HEK293 (cell line): ENCODE measurements around the gene GPHN.

ENCODE experiments used
- CTCF ChIA-PET: fragments of 350-600 bp; formaldehyde crosslinking; extraction: SDS; loops from one replicate; lab custom pipeline; 2021; ENCODE audit warnings: antibody characterized with exemption; lab: Yijun Ruan, JAX
- POLR2A ChIA-PET: fragments of 300-600 bp; formaldehyde crosslinking; extraction: SDS; loops from one replicate; lab custom pipeline; 2020; ENCODE audit warnings: antibody characterized with exemption, inconsistent platforms; lab: Yijun Ruan, JAX
- H3K27ac ChIP-seq: fragments of 200-500 bp; sonication (Bioruptor generic); 2 replicates; pipeline ENCODE4 v1.5.1; 2014; ENCODE audit warnings: low read depth, low read length, control low read depth, inconsistent platforms; ENCODE audit errors: extremely low read depth
- H3K36me3 ChIP-seq, 2 experiments: fragments of 200-500 bp in 1 of 2; sonication (Bioruptor generic) in 1 of 2; 1 replicate in 1 of 2; 2 replicates in 1 of 2; pipeline ENCODE4 v1.5.1; 2014 to 2017; ENCODE audit warnings: inconsistent platforms in 2 of 2, low read length in 2 of 2; ENCODE audit not compliant: control insufficient read depth in 2 of 2, insufficient read depth in 1 of 2
- H3K4me1 ChIP-seq: fragments of 200-500 bp; sonication (Bioruptor generic); 2 replicates; pipeline ENCODE4 v1.5.1; 2014; ENCODE audit warnings: mild to moderate bottlenecking, low read length, inconsistent platforms; ENCODE audit not compliant: control insufficient read depth, insufficient read depth
- H3K4me3 ChIP-seq: 2 replicates; pipeline ENCODE4 v1.5.1; 2011; ENCODE audit warnings: low read depth, mild to moderate bottlenecking, control low read depth, low read length, moderate library complexity
- H3K9me3 ChIP-seq: fragments of 200-500 bp; sonication (Bioruptor generic); 2 replicates; pipeline ENCODE4 v1.5.1; 2014; ENCODE audit warnings: low read depth, low read length, inconsistent platforms; ENCODE audit not compliant: control insufficient read depth, insufficient read depth
- GLIS1 ChIP-seq: fragments of 450-650 bp; formaldehyde crosslinking; IDR thresholded peaks from 2 replicates; pipeline ENCODE4 v1.5.1; 2016; ENCODE audit warnings: missing biosample characterization, missing genetic modification characterization
- KLF8 ChIP-seq: fragments of 450-650 bp; formaldehyde crosslinking; IDR thresholded peaks from 2 replicates; pipeline ENCODE4 v1.5.1; 2016; ENCODE audit warnings: missing biosample characterization, missing genetic modification characterization
- SALL2 ChIP-seq: fragments of 450-650 bp; formaldehyde crosslinking; IDR thresholded peaks from 2 replicates; pipeline ENCODE4 v1.5.0; 2017; ENCODE audit warnings: missing biosample characterization, mild to moderate bottlenecking, missing genetic modification characterization, borderline replicate concordance
- ZBTB48 ChIP-seq: fragments of 450-650 bp; formaldehyde crosslinking; IDR thresholded peaks from 2 replicates; pipeline ENCODE4 v1.5.1; 2016; ENCODE audit warnings: missing biosample characterization, missing genetic modification characterization
- ZFP3 ChIP-seq: fragments of 450-650 bp; formaldehyde crosslinking; IDR thresholded peaks from 2 replicates; pipeline ENCODE4 v1.5.1; 2016; ENCODE audit warnings: low read depth, missing biosample characterization, missing genetic modification characterization
- ZNF10 ChIP-seq: fragments of 450-650 bp; formaldehyde crosslinking; IDR thresholded peaks from 2 replicates; pipeline ENCODE4 v1.5.1; 2017; ENCODE audit warnings: missing biosample characterization, missing genetic modification characterization
- ZNF121 ChIP-seq: fragments of 450-650 bp; formaldehyde crosslinking; IDR thresholded peaks from 2 replicates; pipeline ENCODE4 v1.5.1; 2016; ENCODE audit warnings: missing biosample characterization, missing genetic modification characterization
- ZNF174 ChIP-seq: fragments of 450-650 bp; formaldehyde crosslinking; IDR thresholded peaks from 2 replicates; pipeline ENCODE4 v1.5.0; 2017; ENCODE audit warnings: missing biosample characterization, mild to moderate bottlenecking, missing genetic modification characterization
- ZNF19 ChIP-seq: fragments of 450-650 bp; formaldehyde crosslinking; IDR thresholded peaks from 2 replicates; pipeline ENCODE4; 2016; ENCODE audit warnings: missing biosample characterization, missing genetic modification characterization, low read depth
- ZNF214 ChIP-seq: fragments of 450-650 bp; formaldehyde crosslinking; IDR thresholded peaks from 2 replicates; pipeline ENCODE4 v1.5.1; 2017; ENCODE audit warnings: missing biosample characterization, mild to moderate bottlenecking, missing genetic modification characterization, borderline replicate concordance
- ZNF292 ChIP-seq: fragments of 450-650 bp; formaldehyde crosslinking; IDR thresholded peaks from 2 replicates; pipeline ENCODE4 v1.5.1; 2016; ENCODE audit warnings: low read depth, missing biosample characterization, missing genetic modification characterization, borderline replicate concordance
- ZNF366 ChIP-seq: fragments of 450-650 bp; formaldehyde crosslinking; conservative IDR thresholded peaks from 2 replicates; pipeline ENCODE4 v1.5.1; 2016; ENCODE audit warnings: missing biosample characterization, missing genetic modification characterization
- ZNF37A ChIP-seq: fragments of 450-650 bp; IDR thresholded peaks from 2 replicates; pipeline ENCODE4 v1.5.1; 2018; ENCODE audit warnings: missing biosample characterization, missing genetic modification characterization
- ZNF555 ChIP-seq: fragments of 450-650 bp; formaldehyde crosslinking; conservative IDR thresholded peaks from 2 replicates; pipeline ENCODE4 v1.5.1; 2017; ENCODE audit warnings: missing biosample characterization, mild to moderate bottlenecking, missing genetic modification characterization, inconsistent platforms
- ZNF843 ChIP-seq: fragments of 450-650 bp; formaldehyde crosslinking; IDR thresholded peaks from 2 replicates; pipeline ENCODE4 v1.5.1; 2016; ENCODE audit warnings: missing biosample characterization, missing genetic modification characterization
- ZSCAN30 ChIP-seq: fragments of 450-650 bp; IDR thresholded peaks from 2 replicates; pipeline ENCODE4 v1.5.1; 2018; ENCODE audit warnings: missing biosample characterization, mild to moderate bottlenecking, missing genetic modification characterization, moderate library complexity
- TF ChIP-seq, protein P1 (sequence below): fragments of 450-650 bp; formaldehyde crosslinking; optimal IDR thresholded peaks from 2 replicates; pipeline ENCODE3; 2016; ENCODE audit warnings: missing biosample characterization, mild to moderate bottlenecking, missing genetic modification characterization
- TF ChIP-seq, protein P2 (sequence below): fragments of 450-650 bp; formaldehyde crosslinking; IDR thresholded peaks from 2 replicates; pipeline ENCODE4 v1.5.1; 2016; ENCODE audit warnings: missing biosample characterization, missing genetic modification characterization
- TF ChIP-seq, protein P3 (sequence below): fragments of 450-650 bp; formaldehyde crosslinking; IDR thresholded peaks from 2 replicates; pipeline ENCODE4 v1.5.1; 2017; ENCODE audit warnings: missing biosample characterization, missing genetic modification characterization

The GPHN gene

DNA sequence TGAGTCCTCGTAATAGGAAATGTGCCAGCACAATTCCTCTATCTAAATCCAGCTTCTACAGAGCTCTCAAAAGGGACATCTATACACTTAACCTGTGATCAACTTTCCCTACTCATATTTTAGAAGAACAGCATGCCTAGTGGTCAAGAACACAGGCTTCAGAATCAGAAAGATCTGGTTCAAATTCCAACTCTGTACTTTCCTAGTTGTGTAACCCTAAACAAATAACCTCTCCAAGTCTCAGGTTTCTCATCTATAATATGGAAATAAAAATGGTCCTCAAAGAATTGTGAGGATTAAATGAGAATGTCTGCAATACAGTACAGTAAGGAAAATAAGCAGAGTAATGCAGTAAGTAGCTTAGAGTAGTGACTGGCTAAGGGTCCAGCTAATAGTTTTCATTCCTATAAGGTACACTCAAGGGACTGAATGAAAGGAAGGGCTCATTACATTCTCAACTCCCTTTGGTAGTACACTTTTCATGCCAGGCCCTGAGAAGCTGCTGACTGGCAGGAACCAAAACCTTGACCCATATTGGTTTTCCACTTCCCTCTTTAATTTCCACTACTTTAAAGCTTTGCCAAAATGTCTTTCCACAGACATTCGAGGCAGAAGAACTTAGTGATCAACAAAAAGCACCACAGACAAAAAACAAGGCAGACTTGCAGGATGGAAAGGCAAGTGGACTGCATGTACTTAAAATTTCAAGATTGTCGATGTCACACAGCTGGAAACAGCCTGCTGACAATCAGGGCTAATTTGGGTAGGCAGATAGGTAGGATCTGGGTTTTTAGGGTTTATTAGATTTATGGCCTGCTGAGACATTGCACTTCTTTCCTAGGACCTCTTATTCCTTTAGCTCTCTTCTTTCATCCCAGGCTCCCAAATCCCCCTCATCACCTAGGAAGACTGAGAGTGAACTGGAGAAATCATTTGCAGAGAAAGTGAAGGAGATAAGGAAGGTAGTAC lies 17.5 kb upstream of the GPHN start:
- ChIA-PET CTCF (interaction anchor here (0.7 to 1.4 kb wide), 4 partner anchors 14 to 256 kb away, joined by 3 to 5 read pairs (median 4); no protein-coding TSS in a partner anchor), POLR2A (no interaction called here)
- H3K36me3 ChIP-seq, result no peaks in the 10 kb centered on the region
- TF ChIP-seq ZNF37A (tag by site-specific recombination) (no peak), KLF8 (tag by site-specific recombination) (no peak), ZSCAN30 (tag by site-specific recombination) (no peak), SALL2 (tag by site-specific recombination) (no peak), ZNF121 (tag by site-specific recombination) (no peak), ZNF843 (tag by site-specific recombination) (no peak), ZNF19 (tag by site-specific recombination) (no peak), ZNF174 (tag by site-specific recombination) (no peak), ZNF366 (tag by site-specific recombination) (no peak), ZNF555 (tag by site-specific recombination) (no peak)
- TF ChIP-seq, protein P1, sequence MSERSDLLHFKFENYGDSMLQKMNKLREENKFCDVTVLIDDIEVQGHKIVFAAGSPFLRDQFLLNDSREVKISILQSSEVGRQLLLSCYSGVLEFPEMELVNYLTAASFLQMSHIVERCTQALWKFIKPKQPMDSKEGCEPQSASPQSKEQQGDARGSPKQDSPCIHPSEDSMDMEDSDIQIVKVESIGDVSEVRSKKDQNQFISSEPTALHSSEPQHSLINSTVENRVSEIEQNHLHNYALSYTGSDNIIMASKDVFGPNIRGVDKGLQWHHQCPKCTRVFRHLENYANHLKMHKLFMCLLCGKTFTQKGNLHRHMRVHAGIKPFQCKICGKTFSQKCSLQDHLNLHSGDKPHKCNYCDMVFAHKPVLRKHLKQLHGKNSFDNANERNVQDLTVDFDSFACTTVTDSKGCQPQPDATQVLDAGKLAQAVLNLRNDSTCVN (tag by site-specific recombination), result no peak
- TF ChIP-seq, protein P2, sequence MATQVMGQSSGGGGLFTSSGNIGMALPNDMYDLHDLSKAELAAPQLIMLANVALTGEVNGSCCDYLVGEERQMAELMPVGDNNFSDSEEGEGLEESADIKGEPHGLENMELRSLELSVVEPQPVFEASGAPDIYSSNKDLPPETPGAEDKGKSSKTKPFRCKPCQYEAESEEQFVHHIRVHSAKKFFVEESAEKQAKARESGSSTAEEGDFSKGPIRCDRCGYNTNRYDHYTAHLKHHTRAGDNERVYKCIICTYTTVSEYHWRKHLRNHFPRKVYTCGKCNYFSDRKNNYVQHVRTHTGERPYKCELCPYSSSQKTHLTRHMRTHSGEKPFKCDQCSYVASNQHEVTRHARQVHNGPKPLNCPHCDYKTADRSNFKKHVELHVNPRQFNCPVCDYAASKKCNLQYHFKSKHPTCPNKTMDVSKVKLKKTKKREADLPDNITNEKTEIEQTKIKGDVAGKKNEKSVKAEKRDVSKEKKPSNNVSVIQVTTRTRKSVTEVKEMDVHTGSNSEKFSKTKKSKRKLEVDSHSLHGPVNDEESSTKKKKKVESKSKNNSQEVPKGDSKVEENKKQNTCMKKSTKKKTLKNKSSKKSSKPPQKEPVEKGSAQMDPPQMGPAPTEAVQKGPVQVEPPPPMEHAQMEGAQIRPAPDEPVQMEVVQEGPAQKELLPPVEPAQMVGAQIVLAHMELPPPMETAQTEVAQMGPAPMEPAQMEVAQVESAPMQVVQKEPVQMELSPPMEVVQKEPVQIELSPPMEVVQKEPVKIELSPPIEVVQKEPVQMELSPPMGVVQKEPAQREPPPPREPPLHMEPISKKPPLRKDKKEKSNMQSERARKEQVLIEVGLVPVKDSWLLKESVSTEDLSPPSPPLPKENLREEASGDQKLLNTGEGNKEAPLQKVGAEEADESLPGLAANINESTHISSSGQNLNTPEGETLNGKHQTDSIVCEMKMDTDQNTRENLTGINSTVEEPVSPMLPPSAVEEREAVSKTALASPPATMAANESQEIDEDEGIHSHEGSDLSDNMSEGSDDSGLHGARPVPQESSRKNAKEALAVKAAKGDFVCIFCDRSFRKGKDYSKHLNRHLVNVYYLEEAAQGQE (tag by site-specific recombination), result no peak
- TF ChIP-seq, protein P3, sequence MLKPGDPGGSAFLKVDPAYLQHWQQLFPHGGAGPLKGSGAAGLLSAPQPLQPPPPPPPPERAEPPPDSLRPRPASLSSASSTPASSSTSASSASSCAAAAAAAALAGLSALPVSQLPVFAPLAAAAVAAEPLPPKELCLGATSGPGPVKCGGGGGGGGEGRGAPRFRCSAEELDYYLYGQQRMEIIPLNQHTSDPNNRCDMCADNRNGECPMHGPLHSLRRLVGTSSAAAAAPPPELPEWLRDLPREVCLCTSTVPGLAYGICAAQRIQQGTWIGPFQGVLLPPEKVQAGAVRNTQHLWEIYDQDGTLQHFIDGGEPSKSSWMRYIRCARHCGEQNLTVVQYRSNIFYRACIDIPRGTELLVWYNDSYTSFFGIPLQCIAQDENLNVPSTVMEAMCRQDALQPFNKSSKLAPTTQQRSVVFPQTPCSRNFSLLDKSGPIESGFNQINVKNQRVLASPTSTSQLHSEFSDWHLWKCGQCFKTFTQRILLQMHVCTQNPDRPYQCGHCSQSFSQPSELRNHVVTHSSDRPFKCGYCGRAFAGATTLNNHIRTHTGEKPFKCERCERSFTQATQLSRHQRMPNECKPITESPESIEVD (tag by site-specific recombination), result no peak
- H3K4me3 ChIP-seq, result no peak overlapping the region
- H3K9me3 ChIP-seq, result no peaks in the 10 kb centered on the region
- H3K27ac ChIP-seq, result no peak overlapping the region
- no peaks in the 10 kb centered on the region; the same call in 1 of the 2 replicates for H3K4me1 ChIP-seq

DNA sequence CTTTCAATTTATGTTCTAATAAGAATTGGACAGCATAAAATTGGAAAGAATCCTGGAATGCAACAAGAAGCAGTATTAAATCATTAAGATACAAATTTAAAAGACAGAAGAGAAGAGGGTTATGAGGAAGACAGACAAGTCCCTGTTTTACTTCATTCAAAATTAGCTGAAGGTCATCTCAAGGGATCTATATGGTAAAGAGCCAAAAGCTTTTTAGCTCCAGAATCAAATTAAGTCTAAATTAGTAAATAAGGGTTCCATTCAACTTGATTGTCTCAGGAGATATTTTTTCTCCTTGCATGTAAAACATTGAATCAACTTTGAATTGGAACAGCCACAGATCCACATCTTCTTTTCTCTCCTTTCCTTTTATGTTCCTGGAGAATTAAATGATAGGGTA lies 14.2 kb upstream of the GPHN start:
- H3K36me3 ChIP-seq, result no peaks in the 10 kb centered on the region
- TF ChIP-seq ZNF292, result no peak
- no peak for TF ChIP-seq GLIS1 (tag by site-specific recombination)
- no peak for TF ChIP-seq ZNF10 (tag by site-specific recombination)
- no peak for TF ChIP-seq ZFP3 (tag by site-specific recombination)
- no peak for TF ChIP-seq ZNF214 (tag by site-specific recombination)
- TF ChIP-seq ZBTB48, result no peak
- TF ChIP-seq, all 188 proteins: peak for 0
- H3K9me3 ChIP-seq, result no peaks in the 10 kb centered on the region
- H3K4me1 ChIP-seq, result no peaks in the 10 kb centered on the region; the same call in none of the 2 replicates
- ChIA-PET CTCF (no interaction called here), POLR2A (no interaction called here)
- no peak overlapping the region for H3K27ac ChIP-seq
- H3K4me3 ChIP-seq, result no peak overlapping the region
